HEK293T (cell line): ENCODE measurements around the gene INPP5A.

Source experiments
- CTCF ChIA-PET: fragments of 350-600 bp; formaldehyde crosslinking; extraction: SDS; loops from one replicate; lab custom pipeline; 2021; ENCODE audit warnings: antibody characterized with exemption, inconsistent platforms; lab: Yijun Ruan, JAX
- POLR2A ChIA-PET: fragments of 350-600 bp; formaldehyde crosslinking; extraction: SDS; loops from one replicate; lab custom pipeline; 2020; ENCODE audit warnings: antibody characterized with exemption, inconsistent platforms; lab: Yijun Ruan, JAX
- DNase-seq: peaks from one replicate; pipeline ENCODE4 v3.0.0; 2012; ENCODE audit warnings: mixed read lengths; ENCODE audit errors: extremely low spot score
- ARNT ChIP-seq: fragments of 450-650 bp; IDR thresholded peaks from 2 replicates; pipeline ENCODE4 v1.6.1; 2017; ENCODE audit warnings: mild to moderate bottlenecking
- BHLHE40 ChIP-seq: fragments of 450-650 bp; IDR thresholded peaks from 2 replicates; pipeline ENCODE4 v1.6.1; 2016; ENCODE audit warnings: mild to moderate bottlenecking, moderate library complexity, borderline replicate concordance
- CTBP1 ChIP-seq: fragments of 450-650 bp; IDR thresholded peaks from 2 replicates; pipeline ENCODE4 v1.6.1; 2016; ENCODE audit warnings: borderline replicate concordance
- ELF4 ChIP-seq: fragments of 450-650 bp; IDR thresholded peaks from 2 replicates; pipeline ENCODE4 v1.6.1; 2017; ENCODE audit warnings: antibody characterized with exemption
- FOXA1 ChIP-seq: fragments of 450-650 bp; IDR thresholded peaks from 2 replicates; pipeline ENCODE4 v1.6.1; 2016; ENCODE audit warnings: mild to moderate bottlenecking
- FOXK2 ChIP-seq: fragments of 450-650 bp; IDR thresholded peaks from 2 replicates; pipeline ENCODE4 v1.6.1; 2016; ENCODE audit warnings: mild to moderate bottlenecking
- FOXM1 ChIP-seq: fragments of 450-650 bp; IDR thresholded peaks from 2 replicates; pipeline ENCODE4 v1.6.1; 2017; ENCODE audit warnings: mild to moderate bottlenecking, borderline replicate concordance
- HDGF ChIP-seq: fragments of 450-650 bp; IDR thresholded peaks from 2 replicates; pipeline ENCODE4 v1.6.1; 2017; ENCODE audit warnings: antibody characterized with exemption, borderline replicate concordance
- L3MBTL2 ChIP-seq: fragments of 450-650 bp; conservative IDR thresholded peaks from 2 replicates; pipeline ENCODE4 v1.6.1; 2016; ENCODE audit warnings: mild to moderate bottlenecking
- LEF1 ChIP-seq: fragments of 450-650 bp; IDR thresholded peaks from 2 replicates; pipeline ENCODE4 v1.6.1; 2017; ENCODE audit warnings: mild to moderate bottlenecking, borderline replicate concordance
- NFRKB ChIP-seq: fragments of 450-650 bp; IDR thresholded peaks from 2 replicates; pipeline ENCODE4 v1.6.1; 2016; ENCODE audit warnings: mild to moderate bottlenecking, moderate library complexity
- SP1 ChIP-seq: fragments of 450-650 bp; IDR thresholded peaks from 2 replicates; pipeline ENCODE4 v1.6.1; 2017
- SUZ12 ChIP-seq: fragments of 450-650 bp; IDR thresholded peaks from 2 replicates; pipeline ENCODE4 v1.6.1; 2016; ENCODE audit warnings: mild to moderate bottlenecking
- TARDBP ChIP-seq: fragments of 450-650 bp; IDR thresholded peaks from 2 replicates; pipeline ENCODE4 v1.6.1; 2016
- ZNF384 ChIP-seq: fragments of 450-650 bp; IDR thresholded peaks from 2 replicates; pipeline ENCODE4 v1.6.1; 2016
- TF ChIP-seq, protein P1 (sequence below): fragments of 450-650 bp; IDR thresholded peaks from 2 replicates; pipeline ENCODE4 v1.6.1; 2016

INPP5A gene

DNA sequence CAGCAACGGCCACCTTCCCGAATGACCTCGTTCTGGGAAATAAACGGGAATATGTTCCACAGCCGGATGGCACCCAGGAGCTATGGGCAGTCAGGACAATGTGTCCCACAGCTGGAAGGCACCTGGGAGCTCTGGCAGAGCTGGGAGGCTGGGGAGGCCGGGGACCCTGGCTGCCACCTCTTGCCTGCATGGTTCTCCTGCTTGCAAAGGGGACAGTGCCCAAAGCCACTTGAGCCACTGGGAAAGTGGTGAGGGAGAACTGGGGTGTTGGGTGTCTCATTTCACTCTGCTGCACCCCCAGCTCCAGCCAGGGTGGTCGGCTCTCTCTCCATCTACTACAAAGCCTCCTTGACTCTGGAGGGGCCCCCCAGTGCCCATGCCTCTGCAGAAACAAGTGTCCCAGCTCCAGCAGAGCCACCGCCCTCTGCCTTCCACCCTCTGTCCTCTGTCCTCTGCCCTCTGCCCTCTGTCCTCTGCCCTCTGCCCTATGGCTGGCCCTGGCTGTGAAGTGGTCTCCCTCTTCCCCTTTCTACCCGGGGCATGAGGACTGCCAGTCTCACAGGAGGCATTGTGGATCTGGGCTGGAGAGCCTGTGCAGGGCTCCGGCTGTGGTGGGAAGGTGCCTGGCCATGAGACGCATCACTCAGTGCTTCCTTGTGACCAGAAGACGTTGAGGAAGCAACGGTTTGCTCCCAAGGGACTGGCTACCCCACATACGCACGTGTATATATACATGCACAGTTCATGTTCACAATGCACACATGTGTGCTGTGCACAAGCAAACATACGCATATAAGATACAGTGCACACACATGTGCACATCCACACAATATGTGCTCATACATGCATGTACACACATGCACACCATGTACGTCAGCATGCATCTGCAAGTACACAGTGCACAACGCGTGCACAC lies 21.5 kb upstream of the INPP5A start:
- no peak for DNase-seq
- POLR2A ChIA-PET, result no interaction called here
- CTCF ChIA-PET, result no interaction called here
- TF ChIP-seq FOXM1, result no peak
- no peak for TF ChIP-seq HDGF
- no peak for TF ChIP-seq ZNF384
- TF ChIP-seq BHLHE40, result no peak
- no peak for TF ChIP-seq CTBP1
- TF ChIP-seq NFRKB, result no peak
- TF ChIP-seq TARDBP, result no peak
- no peak for TF ChIP-seq FOXA1
- TF ChIP-seq SP1, result no peak
- TF ChIP-seq, protein P1, sequence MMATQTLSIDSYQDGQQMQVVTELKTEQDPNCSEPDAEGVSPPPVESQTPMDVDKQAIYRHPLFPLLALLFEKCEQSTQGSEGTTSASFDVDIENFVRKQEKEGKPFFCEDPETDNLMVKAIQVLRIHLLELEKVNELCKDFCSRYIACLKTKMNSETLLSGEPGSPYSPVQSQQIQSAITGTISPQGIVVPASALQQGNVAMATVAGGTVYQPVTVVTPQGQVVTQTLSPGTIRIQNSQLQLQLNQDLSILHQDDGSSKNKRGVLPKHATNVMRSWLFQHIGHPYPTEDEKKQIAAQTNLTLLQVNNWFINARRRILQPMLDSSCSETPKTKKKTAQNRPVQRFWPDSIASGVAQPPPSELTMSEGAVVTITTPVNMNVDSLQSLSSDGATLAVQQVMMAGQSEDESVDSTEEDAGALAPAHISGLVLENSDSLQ, result no peak
- no peak for TF ChIP-seq ARNT
- TF ChIP-seq LEF1, result no peak
- TF ChIP-seq ELF4, result no peak
- TF ChIP-seq SUZ12, result no peak

DNA sequence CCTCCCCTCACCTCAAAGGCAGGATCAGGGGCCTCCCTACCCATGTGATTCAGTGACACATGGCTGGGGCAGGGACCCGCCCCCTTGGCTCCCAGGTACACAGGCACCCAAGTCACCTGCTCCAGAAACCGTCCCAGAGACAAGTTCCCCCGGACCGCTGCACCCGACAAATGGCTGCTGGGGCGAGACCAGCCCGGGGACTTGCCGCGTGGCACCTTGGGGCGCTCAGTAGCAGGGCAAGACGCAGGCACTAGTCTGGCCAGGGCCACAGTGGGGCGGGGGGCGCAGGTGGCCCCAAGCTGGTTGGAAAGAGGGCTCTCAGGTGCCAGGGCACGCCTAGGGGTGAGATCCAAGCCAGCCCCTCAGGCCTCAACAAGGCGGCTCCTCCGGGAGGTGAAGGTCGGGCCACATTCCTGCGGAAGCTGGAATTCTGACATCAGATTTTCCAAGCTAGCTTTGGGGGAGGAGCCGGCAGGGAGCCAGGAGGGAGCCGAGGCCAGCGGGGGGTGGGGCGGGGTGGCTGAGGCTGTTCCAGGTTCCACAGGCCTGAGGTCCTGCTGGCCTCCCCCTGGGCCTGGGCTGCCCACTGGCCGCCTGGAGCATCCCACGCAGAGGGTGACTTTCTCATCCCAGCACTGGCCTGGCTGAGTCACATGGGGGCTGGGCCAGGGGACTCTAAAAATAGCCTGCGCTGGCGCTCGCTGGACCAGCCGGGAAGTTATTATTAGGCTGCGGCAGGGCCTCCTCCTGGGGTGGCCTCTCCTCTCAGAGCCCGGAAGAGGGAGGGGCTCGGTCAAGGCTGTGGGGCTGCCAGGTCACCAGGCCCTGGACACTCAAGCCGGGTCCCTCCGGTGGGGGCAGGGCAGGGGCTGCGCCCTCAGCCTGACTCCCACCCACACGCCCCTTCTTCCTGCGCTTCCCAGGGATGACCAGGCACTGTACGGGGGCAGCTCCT lies 20.5 kb upstream of the INPP5A start:
- ChIA-PET CTCF (interaction anchor here (0.9 kb wide), 1 partner anchor 41 kb away, joined by 3 read pairs; no protein-coding TSS in a partner anchor), POLR2A (interaction anchor here (0.8 kb wide), 1 partner anchor 10 kb away, joined by 5 read pairs; no protein-coding TSS in a partner anchor)
- peak; percentile 74 for DNase-seq
- no peak for TF ChIP-seq TARDBP
- TF ChIP-seq CTBP1, result peak; percentile 43; the same call in 1 of the 2 replicates

DNA sequence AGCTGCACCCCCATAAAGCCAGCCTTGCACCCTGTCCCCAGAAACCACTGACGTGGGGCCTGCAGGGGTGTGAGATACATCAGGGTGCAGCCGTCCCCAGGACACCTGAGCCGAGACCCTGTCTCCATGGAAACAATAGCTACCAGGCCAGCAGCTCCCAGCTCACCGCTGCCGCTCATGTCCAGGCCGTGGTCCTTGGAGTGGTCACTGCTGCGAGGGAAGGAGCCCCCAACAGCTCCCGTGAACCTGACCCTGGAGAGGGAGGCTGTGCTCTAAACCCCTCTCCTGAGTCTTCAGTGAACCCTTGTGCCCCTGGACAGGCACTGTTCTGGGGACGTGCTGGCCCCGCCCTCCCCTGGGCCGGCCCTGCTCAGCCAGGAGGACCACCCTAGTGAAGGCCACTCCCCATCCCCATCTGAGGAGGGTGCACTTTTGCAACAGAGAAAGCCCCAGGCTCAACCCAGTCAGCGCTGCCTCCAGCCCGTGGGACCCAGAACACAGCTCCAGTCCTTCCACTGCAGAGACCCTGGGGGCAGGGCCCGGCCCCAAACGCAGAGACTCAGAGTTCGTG lies 19.6 kb upstream of the INPP5A start:
- CTCF ChIA-PET, result interaction anchor here (0.6 kb wide), 1 partner anchor 130 kb away, joined by 3 read pairs; no protein-coding TSS in a partner anchor
- POLR2A ChIA-PET, result interaction anchor here (0.8 kb wide), 1 partner anchor 10 kb away, joined by 3 read pairs; no protein-coding TSS in a partner anchor
- no peak for TF ChIP-seq ZNF384
- no peak for DNase-seq

DNA sequence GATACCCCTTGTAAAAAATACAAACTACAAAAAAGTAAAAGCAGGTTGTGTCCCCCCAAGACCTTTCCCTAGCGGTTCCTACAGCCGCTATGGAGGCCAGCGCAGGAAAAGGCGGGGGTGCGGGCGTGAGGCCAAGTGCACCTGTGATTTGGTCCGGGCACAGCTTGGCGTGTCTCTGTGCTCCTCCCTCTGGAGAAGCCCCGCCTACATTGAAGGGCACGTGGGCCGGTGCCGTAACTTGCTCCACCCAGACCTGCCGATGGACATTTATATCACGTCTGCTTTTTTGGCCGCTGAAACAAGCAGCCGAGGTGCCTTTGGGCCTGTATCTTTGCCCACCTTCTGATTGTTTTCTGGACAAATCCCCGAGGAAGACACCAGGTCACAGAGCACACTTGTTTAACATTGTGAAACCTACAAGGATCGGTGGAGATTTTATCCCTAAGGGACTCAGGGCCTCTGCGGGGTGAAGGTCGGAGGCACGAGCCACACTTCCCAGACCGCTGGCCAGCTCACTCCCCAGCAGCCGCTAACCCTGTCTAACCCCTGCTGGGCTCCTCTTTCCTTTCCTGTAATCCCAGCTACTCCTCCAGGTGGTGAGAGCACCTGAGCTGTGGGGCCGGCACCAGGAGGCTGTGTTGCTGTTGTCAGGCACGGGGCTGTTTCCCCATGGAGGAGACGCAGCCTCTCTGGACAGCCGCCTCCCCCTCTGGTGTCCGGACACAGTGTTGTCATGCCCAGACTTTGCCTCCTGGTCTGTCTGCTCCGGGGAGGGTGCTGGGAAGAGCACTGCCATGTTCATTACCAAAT lies 18.8 kb upstream of the INPP5A start:
- peak; percentile 77 for DNase-seq
- ChIA-PET CTCF (interaction anchor here (1.1 kb wide), 1 partner anchor 60 kb away, joined by 3 read pairs; no protein-coding TSS in a partner anchor), POLR2A (interaction anchor here (0.8 kb wide), 1 partner anchor 9 kb away, joined by 3 read pairs; no protein-coding TSS in a partner anchor)
- TF ChIP-seq SP1 (no peak), CTBP1 (no peak), ELF4 (no peak), L3MBTL2 (peak; percentile 61), ARNT (no peak), LEF1 (no peak)

DNA sequence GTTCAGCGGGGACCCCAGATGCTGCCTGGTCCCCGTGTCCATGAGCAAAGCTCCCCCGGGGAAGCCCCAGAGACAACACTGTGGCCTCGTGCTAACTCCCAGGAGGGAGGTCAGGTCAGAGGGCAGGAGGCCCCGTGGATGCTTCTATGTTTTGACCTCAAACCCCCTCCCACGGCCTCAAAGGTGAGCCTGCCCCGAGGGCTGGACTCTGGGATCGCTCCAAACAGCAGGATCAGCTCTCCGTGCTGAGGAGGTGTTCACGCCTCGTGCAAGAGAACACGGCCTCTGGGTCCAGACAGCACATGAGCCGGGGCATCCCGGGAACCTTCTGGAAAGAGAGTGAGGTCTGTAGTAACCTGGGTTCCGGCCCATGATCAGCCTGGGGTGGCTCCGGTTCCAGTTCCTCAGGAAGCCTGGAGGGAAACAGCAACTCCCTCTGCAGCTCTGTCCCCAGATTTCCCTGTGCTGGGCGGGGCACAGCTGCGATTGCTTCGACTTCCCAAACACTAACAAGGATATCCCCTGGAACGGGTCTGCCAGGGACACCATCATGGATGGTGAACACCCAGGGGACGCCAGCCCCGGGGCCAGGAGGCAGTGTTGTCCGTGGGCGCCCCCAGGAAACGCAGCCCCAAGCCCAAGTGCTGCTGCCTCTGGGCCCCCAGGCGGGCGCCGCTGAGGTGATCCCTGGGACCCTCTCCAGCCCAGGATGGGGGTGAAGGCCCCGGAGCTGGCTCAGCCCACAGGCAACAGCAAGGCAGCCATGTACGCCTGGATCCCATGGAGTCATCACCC lies 18.0 kb upstream of the INPP5A start:
- TF ChIP-seq FOXA1 (no peak), NFRKB (no peak), FOXM1 (no peak), LEF1 (no peak), ARNT (no peak), CTBP1 (no peak), TARDBP (no peak), L3MBTL2 (no peak), ZNF384 (no peak), SP1 (no peak), BHLHE40 (no peak), SUZ12 (no peak), HDGF (no peak), ELF4 (no peak), FOXK2 (no peak)
- TF ChIP-seq, protein P1, result no peak
- ChIA-PET POLR2A (no interaction called here), CTCF (interaction anchor here (0.5 to 1.1 kb wide), 2 partner anchors 60 to 1311 kb away, joined by 3 to 4 read pairs; no protein-coding TSS in a partner anchor)
- no peak for DNase-seq
